BE2C (cell line): ENCODE data around the gene ATF5.
"Not testable (repeated sequence)": the region's sequence is repeated elsewhere in the genome, so short reads cannot be mapped to it uniquely, and the experiment has no call there.

ENCODE experiments used
- DNase-seq: peaks from one replicate; pipeline ENCODE4 v3.0.0-alpha.2; 2020
- H3K27me3 ChIP-seq: fragments of 250-450 bp; sonication (Bioruptor Pico); 2 replicates; pipeline ENCODE4 v1.5.1; 2020; ENCODE audit warnings: mild to moderate bottlenecking
- H3K36me3 ChIP-seq: fragments of 250-450 bp; sonication (Bioruptor Pico); 2 replicates; pipeline ENCODE4 v1.5.1; 2020; ENCODE audit warnings: mild to moderate bottlenecking
- H3K4me1 ChIP-seq: fragments of 250-450 bp; sonication (Bioruptor Pico); 2 replicates; pipeline ENCODE4 v1.5.1; 2020
- H3K4me3 ChIP-seq: 2 replicates; pipeline ENCODE4 v1.5.1; 2011; ENCODE audit warnings: low read depth, low read length
- H3K9me3 ChIP-seq: fragments of 250-450 bp; sonication (Bioruptor Pico); 2 replicates; pipeline ENCODE4 v1.5.1; 2020
- TF ChIP-seq, protein P1 (sequence below): IDR thresholded peaks from 2 replicates; pipeline ENCODE4 v1.5.1; 2012; ENCODE audit warnings: mild to moderate bottlenecking, low read depth, low read length

The ATF5 gene

DNA sequence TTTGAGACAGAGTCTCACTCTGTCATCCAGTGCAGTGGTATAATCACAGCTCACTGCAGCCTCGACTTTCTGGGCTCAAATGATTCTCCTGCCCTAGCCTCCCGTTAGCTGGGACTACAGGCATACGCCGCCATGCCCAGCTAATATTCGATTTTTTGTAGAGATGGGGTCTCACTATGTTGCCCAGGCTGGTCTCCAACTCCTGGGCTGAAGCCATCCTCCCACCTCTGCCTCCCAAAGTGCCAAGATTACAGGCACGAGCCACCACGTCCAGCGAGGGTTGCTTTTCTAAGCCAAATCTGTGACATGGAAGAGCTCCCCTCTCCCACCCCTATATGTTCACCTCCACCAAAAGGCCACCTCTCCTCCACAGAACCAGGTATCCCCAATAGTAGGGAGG lies 10.9 kb upstream of the ATF5 start:
- no peaks in the 10 kb centered on the region for H3K27me3 ChIP-seq
- no peak for DNase-seq
- peaks cover 88% of the 10 kb centered on the region for H3K36me3 ChIP-seq
- H3K9me3 ChIP-seq: no peaks in the 10 kb centered on the region
- H3K4me1 ChIP-seq: peaks cover under 1% of the 10 kb centered on the region
- TF ChIP-seq, protein P1, sequence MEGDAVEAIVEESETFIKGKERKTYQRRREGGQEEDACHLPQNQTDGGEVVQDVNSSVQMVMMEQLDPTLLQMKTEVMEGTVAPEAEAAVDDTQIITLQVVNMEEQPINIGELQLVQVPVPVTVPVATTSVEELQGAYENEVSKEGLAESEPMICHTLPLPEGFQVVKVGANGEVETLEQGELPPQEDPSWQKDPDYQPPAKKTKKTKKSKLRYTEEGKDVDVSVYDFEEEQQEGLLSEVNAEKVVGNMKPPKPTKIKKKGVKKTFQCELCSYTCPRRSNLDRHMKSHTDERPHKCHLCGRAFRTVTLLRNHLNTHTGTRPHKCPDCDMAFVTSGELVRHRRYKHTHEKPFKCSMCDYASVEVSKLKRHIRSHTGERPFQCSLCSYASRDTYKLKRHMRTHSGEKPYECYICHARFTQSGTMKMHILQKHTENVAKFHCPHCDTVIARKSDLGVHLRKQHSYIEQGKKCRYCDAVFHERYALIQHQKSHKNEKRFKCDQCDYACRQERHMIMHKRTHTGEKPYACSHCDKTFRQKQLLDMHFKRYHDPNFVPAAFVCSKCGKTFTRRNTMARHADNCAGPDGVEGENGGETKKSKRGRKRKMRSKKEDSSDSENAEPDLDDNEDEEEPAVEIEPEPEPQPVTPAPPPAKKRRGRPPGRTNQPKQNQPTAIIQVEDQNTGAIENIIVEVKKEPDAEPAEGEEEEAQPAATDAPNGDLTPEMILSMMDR: no peak
- H3K4me3 ChIP-seq: no peak overlapping the region

DNA sequence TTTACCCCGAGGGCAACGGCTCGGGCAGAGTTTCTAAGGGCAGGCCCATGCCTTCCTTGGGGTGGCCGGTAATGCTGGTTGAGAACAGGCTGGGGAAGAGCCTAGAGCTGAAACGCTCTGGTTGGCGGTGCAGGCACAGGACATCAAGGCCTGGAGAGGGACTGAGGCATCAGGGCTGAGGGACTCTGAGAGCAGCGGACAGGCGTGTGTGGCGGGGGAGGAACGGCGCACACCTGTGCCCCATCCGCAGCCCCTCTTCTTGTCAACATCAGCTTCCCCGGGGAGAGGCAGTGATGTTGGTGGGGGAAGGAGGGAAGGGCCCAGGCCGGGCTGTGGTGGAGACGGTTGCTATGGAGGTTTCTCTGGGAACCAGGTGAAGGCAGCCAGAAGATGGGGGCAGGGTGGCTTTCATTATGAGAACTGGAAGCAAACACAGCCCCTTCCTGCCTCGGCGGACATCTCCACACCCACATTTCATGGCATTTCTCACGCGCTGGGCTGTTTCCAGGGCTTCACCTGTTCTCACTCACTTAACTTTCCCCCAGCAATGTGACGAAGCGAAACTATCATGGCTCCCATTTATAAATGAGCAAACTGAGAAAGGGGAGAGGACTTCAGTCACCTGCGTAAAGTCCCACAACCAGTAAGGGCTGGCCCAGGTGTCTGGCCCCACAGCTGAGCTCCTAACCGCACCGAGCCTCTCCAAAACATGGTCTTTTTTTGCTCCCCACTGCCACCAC lies 8.2 kb upstream of the ATF5 start:
- Histone ChIP-seq H3K36me3 (peaks cover 87% of the 10 kb centered on the region), H3K4me3 (no peak overlapping the region), H3K27me3 (no peaks in the 10 kb centered on the region), H3K9me3 (no peaks in the 10 kb centered on the region), H3K4me1 (peaks cover 14% of the 10 kb centered on the region)
- no peak for DNase-seq
- TF ChIP-seq, protein P1: no peak

DNA sequence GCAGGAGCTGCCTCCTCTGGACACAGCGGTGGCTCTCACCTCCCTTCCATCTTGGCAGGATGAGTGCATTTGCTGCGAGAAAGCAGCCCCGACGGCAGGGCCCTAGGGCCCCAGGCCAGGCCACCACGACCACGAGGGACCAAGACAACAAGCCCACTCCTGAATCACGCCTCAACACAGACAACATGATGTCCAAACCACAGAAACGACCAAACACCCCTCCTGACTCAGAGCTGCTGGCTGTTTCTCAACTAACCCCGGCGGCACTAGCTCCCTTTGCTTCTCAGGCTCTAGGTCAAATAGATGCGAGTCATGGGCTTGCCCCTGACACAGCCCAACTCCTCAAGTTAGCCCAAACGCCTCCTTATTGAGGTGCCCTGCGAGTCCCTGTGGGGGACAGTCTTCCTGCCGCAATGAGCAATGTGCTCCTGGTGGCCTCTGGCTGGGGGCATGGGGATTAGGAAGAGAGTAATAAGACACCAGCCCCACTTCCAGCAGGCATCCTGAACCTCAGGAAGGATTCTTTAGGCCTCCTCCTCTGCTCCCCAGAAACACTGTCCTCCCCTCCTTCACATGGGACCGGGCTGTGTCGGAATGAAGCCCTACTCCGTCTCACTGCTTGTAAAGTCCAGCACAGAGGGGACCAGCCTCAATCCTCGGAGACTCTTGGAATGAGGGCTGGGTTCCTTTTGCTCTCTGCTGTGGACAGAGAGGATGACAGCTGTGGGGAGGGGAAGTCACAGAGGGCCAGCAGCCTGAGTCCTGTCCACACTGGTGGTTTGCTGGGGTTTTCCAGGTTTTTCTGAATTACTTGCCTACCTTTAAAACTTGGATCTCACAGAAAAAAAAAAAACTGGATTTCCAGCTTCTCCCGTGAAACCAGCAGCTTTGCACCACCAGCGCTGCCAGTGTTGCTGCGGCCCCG lies 6.9 kb upstream of the ATF5 start:
- Histone ChIP-seq H3K9me3 (no peaks in the 10 kb centered on the region), H3K4me3 (no peak overlapping the region), H3K36me3 (peaks cover 90% of the 10 kb centered on the region), H3K27me3 (no peaks in the 10 kb centered on the region), H3K4me1 (peaks cover 14% of the 10 kb centered on the region)
- TF ChIP-seq, protein P1: no peak
- no peak for DNase-seq

DNA sequence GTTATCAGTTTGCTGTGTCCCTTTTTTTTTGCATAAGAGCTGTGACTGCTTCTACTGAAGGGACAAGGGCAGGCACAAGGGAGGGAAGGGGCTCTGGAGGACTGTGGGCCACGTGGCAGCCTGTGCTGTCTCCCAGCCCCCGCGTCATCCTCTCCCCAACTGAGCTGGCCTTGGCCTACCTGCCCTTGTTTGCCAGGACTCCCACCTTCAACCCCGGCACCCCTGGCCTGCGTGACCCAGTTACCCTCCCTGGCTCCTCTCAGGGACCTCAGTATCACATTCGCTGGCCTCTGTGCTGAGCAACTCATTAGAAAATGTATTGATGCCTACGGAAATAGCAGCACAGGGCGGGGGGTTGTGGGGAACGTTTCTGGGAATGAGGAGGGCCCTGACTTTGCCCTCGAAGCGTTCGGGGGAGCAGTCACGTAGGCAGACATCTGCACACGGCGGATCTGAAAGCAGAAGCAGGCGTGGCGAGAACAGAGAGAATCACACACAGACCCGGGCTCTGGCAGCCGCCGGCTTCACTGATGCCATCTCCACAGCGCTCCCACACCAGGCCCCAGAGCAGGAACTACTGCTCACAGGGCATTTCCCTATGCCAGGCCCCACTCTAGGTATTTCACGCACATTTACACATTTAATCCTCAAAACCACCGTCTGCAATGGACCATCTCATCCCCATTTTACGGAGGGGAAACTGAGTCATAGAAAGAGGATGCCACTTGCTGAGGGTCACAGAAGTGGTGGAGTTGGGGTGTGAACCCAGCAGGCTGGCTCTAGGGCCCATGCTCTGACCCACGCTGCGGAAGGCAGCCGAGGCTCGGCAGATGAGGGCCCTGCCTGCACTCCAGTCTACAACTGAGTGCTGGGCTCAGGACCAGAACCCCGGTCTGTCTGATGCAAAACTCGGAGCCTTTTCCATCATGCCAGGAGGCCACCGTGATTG lies 5.7 kb upstream of the ATF5 start:
- peaks cover 14% of the 10 kb centered on the region for H3K4me1 ChIP-seq
- H3K27me3 ChIP-seq: no peaks in the 10 kb centered on the region
- H3K9me3 ChIP-seq: no peaks in the 10 kb centered on the region
- H3K36me3 ChIP-seq: peaks cover 88% of the 10 kb centered on the region
- TF ChIP-seq, protein P1: no peak
- H3K4me3 ChIP-seq: peak overlapping the region; percentile 13
- DNase-seq: no peak

DNA sequence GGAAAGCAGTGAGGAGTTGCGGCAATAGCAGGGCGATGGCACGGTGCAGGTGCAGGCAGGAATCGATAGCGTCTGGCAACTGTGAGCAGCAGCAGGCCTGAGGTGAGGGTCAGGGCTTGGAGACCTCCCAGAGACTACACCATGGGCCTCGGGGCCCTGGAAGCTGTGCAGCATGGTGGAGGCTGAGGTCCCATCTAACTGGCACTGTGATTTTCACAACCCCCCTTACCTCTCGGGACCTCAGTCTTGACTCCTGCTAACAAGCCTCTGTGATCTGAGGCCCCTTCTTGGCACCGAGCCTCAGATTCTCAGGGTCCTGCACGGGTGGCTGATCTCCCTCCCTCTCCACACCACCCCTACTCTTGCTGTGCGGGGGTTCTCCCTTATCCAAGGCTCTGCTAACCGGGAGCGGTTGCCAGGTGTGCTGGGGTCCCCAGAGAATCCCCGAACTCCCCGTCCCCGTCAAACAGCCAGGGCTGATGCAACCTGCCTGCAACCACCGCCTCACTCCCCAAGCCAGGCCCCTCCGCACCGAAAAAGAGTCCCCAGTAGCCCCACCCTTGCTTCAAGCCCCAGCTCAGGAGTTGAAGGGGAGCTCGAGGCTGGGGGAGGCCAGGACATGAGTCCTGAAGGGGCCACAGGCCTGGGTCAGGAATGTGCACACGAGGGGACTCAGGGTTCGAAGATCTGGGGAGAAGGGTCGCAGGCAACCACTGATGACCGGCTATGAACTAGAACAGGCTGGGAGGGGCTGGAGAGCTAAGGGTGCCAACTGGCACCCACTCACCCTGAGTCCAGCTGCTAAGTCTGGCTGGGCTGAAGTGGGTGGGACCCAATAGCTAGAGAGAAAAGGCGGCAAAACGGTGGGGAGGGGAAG lies 4.8 kb upstream of the ATF5 start:
- H3K4me1 ChIP-seq: peaks cover 14% of the 10 kb centered on the region
- peaks cover 82% of the 10 kb centered on the region for H3K36me3 ChIP-seq
- peak; percentile 40 for DNase-seq
- H3K27me3 ChIP-seq: no peaks in the 10 kb centered on the region
- H3K4me3 ChIP-seq: peak overlapping the region; percentile 13
- TF ChIP-seq, protein P1: no peak
- no peaks in the 10 kb centered on the region for H3K9me3 ChIP-seq

DNA sequence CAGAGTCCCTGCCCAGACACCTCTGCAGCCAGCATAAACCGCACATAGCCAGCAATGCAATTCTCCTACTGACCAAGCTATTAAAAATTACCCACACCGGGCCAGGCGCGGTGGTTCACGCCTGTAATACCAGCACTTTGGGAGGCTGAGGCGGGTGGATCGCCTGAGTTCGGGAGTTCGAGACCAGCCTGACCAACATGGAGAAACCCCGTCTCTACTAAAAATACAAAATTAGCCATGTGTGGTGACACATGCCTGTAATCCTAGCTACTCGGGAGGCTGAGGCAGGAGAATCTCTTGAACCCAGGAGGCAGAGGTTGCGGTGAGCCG lies 4.2 kb upstream of the ATF5 start:
- not testable (repeated sequence) for H3K9me3 ChIP-seq, DNase-seq, H3K27me3 ChIP-seq
- Histone ChIP-seq H3K4me3 (peak overlapping the region; percentile 13; the same call in 1 of the 2 replicates), H3K4me1 (peaks cover 14% of the 10 kb centered on the region), H3K36me3 (peaks cover 77% of the 10 kb centered on the region)
